ENCODE results near the gene FGF2. TPM values are rescaled to one million over a fixed set of nuclear protein-coding genes. Genes with fewer than 3 reads are reported as not detected.
"Not testable (repeated sequence)": the region's sequence is repeated elsewhere in the genome, so short reads cannot be mapped to it uniquely, and the experiment has no call there.

Gene FGF2
- total RNA-seq, 4 donors from 2014 or later: 0.53 to 7.0 (median 3.5) TPM

- no peak for DNase-seq
- TF ChIP-seq POLR2A (IDR thresholded peaks at IDR 0.05) (no peak), CTCF (IDR thresholded peaks at IDR 0.05) (no peak)
- 65 to 81% methylated on average over 2 to 3 of the region's 3 CpGs for WGBS, 2 donors
- peaks cover 0 to 13% (median 0%) of the 10 kb centered on the region in 3 donors for H3K4me1 ChIP-seq
- H3K4me3 ChIP-seq: no peak overlapping the region
- peaks cover 0 to 8% (median 0%) of the 10 kb centered on the region in 4 donors for H3K27me3 ChIP-seq
- no peaks in the 10 kb centered on the region for H3K36me3 ChIP-seq
- intact Hi-C loops (cut with DNase I): no loop called here
- H3K9me3 ChIP-seq: no peaks in the 10 kb centered on the region
- no peak overlapping the region for H3K27ac ChIP-seq
These were observed 19.1 kb downstream of the FGF2 start for GRCh38 chr4:122845760-122846159.

- Histone ChIP-seq H3K27ac (no peak overlapping the region), H3K36me3 (no peaks in the 10 kb centered on the region), H3K27me3 (peaks cover 0 to 8% (median 0%) of the 10 kb centered on the region in 4 donors), H3K9me3 (no peaks in the 10 kb centered on the region), H3K4me3 (no peak overlapping the region), H3K4me1 (peaks cover 0 to 9% (median 0%) of the 10 kb centered on the region in 3 donors)
- TF ChIP-seq CTCF (IDR thresholded peaks at IDR 0.05) (no peak), POLR2A (IDR thresholded peaks at IDR 0.05) (no peak)
- 88 to 89% methylated on average over 1 of the region's 1 CpG for WGBS, 2 donors
- DNase-seq: no peak
- intact Hi-C loops (cut with DNase I): no loop called here
These were observed 21.3 kb downstream of the FGF2 start for GRCh38 chr4:122847931-122848330.

- H3K4me3 ChIP-seq; H3K36me3 ChIP-seq; DNase-seq; H3K27me3 ChIP-seq; H3K27ac ChIP-seq; H3K9me3 ChIP-seq; intact Hi-C loops (cut with DNase I): not testable (repeated sequence)
- H3K4me1 ChIP-seq: peaks cover 0 to 21% (median 6%) of the 10 kb centered on the region in 3 donors
- 97 to 100% methylated on average over 3 of the region's 3 CpGs for WGBS, 2 donors
These were observed 23.2 kb downstream of the FGF2 start for GRCh38 chr4:122849789-122850188.

- Histone ChIP-seq H3K9me3 (no peaks in the 10 kb centered on the region), H3K4me1 (peaks cover 0 to 36% (median 10%) of the 10 kb centered on the region in 3 donors), H3K27me3 (no peaks in the 10 kb centered on the region), H3K36me3 (no peaks in the 10 kb centered on the region), H3K27ac (no peak overlapping the region), H3K4me3 (no peak overlapping the region)
- no peak for DNase-seq
- intact Hi-C loops (cut with DNase I): no loop called here
- TF ChIP-seq CTCF (IDR thresholded peaks at IDR 0.05) (no peak), POLR2A (IDR thresholded peaks at IDR 0.05) (no peak)
These were observed 24.9 kb downstream of the FGF2 start for GRCh38 chr4:122851568-122851967.

GRCh38 chr4:122854447-122855352 is 28.1 kb downstream of the FGF2 start:
- no peaks in the 10 kb centered on the region for H3K27me3 ChIP-seq
- peaks cover 0 to 45% (median 10%) of the 10 kb centered on the region in 3 donors for H3K4me1 ChIP-seq
- H3K36me3 ChIP-seq: no peaks in the 10 kb centered on the region
- DNase-seq: no peak
- H3K9me3 ChIP-seq: no peaks in the 10 kb centered on the region
- peak overlapping the region; percentile 28 to 69 (median 64) for H3K27ac ChIP-seq
- 26 to 48% methylated on average over 9 to 10 of the region's 10 CpGs for WGBS, 2 donors
- no peak for TF ChIP-seq CTCF (IDR thresholded peaks at IDR 0.05)
- TF ChIP-seq POLR2A (IDR thresholded peaks at IDR 0.05): no peak
- H3K4me3 ChIP-seq: peak overlapping the region in 1 of 4 donors; percentile 47
- intact Hi-C loops (cut with DNase I): no loop called here

All from esophagus squamous epithelium (tissue), 5 donors.